WTC11 (cell line): ENCODE measurements around the gene SLC2A4RG.

ENCODE experiments used
- CTCF ChIP-seq: fragments of 200-600 bp; IDR thresholded peaks from 2 replicates; pipeline ENCODE4 v1.8.0; 2022; ENCODE audit warnings: antibody characterized with exemption
- E2F5 ChIP-seq: sonication (generic); formaldehyde crosslinking; IDR thresholded peaks from 2 replicates; pipeline ENCODE4 v1.8.1; 2022; ENCODE audit warnings: mild to moderate bottlenecking, moderate library complexity, missing genetic modification reagents
- ESRRA ChIP-seq: sonication (generic); formaldehyde crosslinking; IDR thresholded peaks from 2 replicates; pipeline ENCODE4 v1.8.1; 2022; ENCODE audit warnings: mild to moderate bottlenecking, missing genetic modification reagents, borderline replicate concordance
- GABPB1 ChIP-seq: sonication (generic); formaldehyde crosslinking; IDR thresholded peaks from 2 replicates; pipeline ENCODE4 v1.8.1; 2023; ENCODE audit warnings: mild to moderate bottlenecking, missing genetic modification reagents
- HMGA2 ChIP-seq: fragments of 250-450 bp; sonication (Bioruptor Pico); IDR thresholded peaks from 2 replicates; pipeline ENCODE4 v1.4.0; 2021; ENCODE audit warnings: mild to moderate bottlenecking, moderate library complexity
- MYBL2 ChIP-seq: sonication (generic); formaldehyde crosslinking; IDR thresholded peaks from 2 replicates; pipeline ENCODE4 v1.8.1; 2023; ENCODE audit warnings: mild to moderate bottlenecking, moderate library complexity, missing genetic modification reagents
- NFE2L1 ChIP-seq: sonication (generic); formaldehyde crosslinking; IDR thresholded peaks from 2 replicates; pipeline ENCODE4 v1.8.1; 2023; ENCODE audit warnings: missing genetic modification reagents
- NR2C2 ChIP-seq: sonication (generic); formaldehyde crosslinking; IDR thresholded peaks from 2 replicates; pipeline ENCODE4 v1.8.0; 2022; ENCODE audit warnings: mild to moderate bottlenecking, missing genetic modification reagents
- TEAD4 ChIP-seq: sonication (generic); formaldehyde crosslinking; IDR thresholded peaks from 2 replicates; pipeline ENCODE4 v1.8.0; 2022; ENCODE audit warnings: mild to moderate bottlenecking, missing genetic modification reagents
- ZNF263 ChIP-seq: sonication (generic); formaldehyde crosslinking; IDR thresholded peaks from 2 replicates; pipeline ENCODE4 v1.8.1; 2022; ENCODE audit warnings: low read depth, mild to moderate bottlenecking, moderate library complexity, missing genetic modification reagents
- ZNF396 ChIP-seq: fragments of 250-450 bp; sonication (Bioruptor Pico); IDR thresholded peaks from 2 replicates; pipeline ENCODE4 v1.8.0; 2021; ENCODE audit warnings: mild to moderate bottlenecking, moderate library complexity, borderline replicate concordance
- TF ChIP-seq, protein P1 (sequence below): sonication (generic); formaldehyde crosslinking; IDR thresholded peaks from 2 replicates; pipeline ENCODE4 v1.8.0; 2023; ENCODE audit warnings: mild to moderate bottlenecking, missing genetic modification reagents
- TF ChIP-seq, protein P2 (sequence below): sonication (generic); formaldehyde crosslinking; IDR thresholded peaks from 2 replicates; pipeline ENCODE4 v1.8.0; 2022; ENCODE audit warnings: missing genetic modification reagents

GRCh38 chr20:63744574-63745423 is 5.2 kb downstream of the SLC2A4RG start:
- TF ChIP-seq ZNF263 (CRISPR knock-in tag) (no peak), MYBL2 (CRISPR knock-in tag) (no peak), TEAD4 (no peak), CTCF (no peak), NFE2L1 (CRISPR knock-in tag) (no peak), E2F5 (no peak), NR2C2 (no peak), HMGA2 (CRISPR knock-in tag) (no peak), ZNF396 (CRISPR knock-in tag) (no peak), ESRRA (no peak), GABPB1 (CRISPR knock-in tag) (no peak)
- TF ChIP-seq, protein P1, sequence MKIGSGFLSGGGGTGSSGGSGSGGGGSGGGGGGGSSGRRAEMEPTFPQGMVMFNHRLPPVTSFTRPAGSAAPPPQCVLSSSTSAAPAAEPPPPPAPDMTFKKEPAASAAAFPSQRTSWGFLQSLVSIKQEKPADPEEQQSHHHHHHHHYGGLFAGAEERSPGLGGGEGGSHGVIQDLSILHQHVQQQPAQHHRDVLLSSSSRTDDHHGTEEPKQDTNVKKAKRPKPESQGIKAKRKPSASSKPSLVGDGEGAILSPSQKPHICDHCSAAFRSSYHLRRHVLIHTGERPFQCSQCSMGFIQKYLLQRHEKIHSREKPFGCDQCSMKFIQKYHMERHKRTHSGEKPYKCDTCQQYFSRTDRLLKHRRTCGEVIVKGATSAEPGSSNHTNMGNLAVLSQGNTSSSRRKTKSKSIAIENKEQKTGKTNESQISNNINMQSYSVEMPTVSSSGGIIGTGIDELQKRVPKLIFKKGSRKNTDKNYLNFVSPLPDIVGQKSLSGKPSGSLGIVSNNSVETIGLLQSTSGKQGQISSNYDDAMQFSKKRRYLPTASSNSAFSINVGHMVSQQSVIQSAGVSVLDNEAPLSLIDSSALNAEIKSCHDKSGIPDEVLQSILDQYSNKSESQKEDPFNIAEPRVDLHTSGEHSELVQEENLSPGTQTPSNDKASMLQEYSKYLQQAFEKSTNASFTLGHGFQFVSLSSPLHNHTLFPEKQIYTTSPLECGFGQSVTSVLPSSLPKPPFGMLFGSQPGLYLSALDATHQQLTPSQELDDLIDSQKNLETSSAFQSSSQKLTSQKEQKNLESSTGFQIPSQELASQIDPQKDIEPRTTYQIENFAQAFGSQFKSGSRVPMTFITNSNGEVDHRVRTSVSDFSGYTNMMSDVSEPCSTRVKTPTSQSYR (CRISPR knock-in tag): no peak
- TF ChIP-seq, protein P2, sequence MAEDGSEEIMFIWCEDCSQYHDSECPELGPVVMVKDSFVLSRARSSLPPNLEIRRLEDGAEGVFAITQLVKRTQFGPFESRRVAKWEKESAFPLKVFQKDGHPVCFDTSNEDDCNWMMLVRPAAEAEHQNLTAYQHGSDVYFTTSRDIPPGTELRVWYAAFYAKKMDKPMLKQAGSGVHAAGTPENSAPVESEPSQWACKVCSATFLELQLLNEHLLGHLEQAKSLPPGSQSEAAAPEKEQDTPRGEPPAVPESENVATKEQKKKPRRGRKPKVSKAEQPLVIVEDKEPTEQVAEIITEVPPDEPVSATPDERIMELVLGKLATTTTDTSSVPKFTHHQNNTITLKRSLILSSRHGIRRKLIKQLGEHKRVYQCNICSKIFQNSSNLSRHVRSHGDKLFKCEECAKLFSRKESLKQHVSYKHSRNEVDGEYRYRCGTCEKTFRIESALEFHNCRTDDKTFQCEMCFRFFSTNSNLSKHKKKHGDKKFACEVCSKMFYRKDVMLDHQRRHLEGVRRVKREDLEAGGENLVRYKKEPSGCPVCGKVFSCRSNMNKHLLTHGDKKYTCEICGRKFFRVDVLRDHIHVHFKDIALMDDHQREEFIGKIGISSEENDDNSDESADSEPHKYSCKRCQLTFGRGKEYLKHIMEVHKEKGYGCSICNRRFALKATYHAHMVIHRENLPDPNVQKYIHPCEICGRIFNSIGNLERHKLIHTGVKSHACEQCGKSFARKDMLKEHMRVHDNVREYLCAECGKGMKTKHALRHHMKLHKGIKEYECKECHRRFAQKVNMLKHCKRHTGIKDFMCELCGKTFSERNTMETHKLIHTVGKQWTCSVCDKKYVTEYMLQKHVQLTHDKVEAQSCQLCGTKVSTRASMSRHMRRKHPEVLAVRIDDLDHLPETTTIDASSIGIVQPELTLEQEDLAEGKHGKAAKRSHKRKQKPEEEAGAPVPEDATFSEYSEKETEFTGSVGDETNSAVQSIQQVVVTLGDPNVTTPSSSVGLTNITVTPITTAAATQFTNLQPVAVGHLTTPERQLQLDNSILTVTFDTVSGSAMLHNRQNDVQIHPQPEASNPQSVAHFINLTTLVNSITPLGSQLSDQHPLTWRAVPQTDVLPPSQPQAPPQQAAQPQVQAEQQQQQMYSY (CRISPR knock-in tag): no peak
